Suprapubic skin (tissue), 4 donors: ENCODE data around the gene LRBA.

ENCODE experiments used
- EP300 ChIP-seq: sonication (generic); formaldehyde crosslinking; IDR thresholded peaks from one replicate; pipeline ENCODE4 v1.6.1; 2017; ENCODE audit warnings: antibody characterized with exemption
- POLR2AphosphoS5 ChIP-seq, 3 donors: sonication (generic); formaldehyde crosslinking; IDR thresholded peaks; one replicate each; pipeline ENCODE4 v1.6.1; 2017; ENCODE audit warnings: antibody characterized with exemption in 3 of 3

- TF ChIP-seq POLR2AphosphoS5 (IDR thresholded peaks at IDR 0.05) (no peak), EP300 (no peak)
These were observed 647.8 kb downstream of the LRBA start for GRCh38 chr4:150367326-150367725.
